HG02938 (cell line): ENCODE results near the gene LAMA3.

Source experiments
- ATAC-seq: cut with Tn5 transposase; IDR thresholded peaks from one replicate; pipeline ENCODE4 v1.9.1; 2021; ENCODE audit warnings: mild to moderate bottlenecking, moderate library complexity; ENCODE audit not compliant: unreplicated experiment

LAMA3 gene

DNA sequence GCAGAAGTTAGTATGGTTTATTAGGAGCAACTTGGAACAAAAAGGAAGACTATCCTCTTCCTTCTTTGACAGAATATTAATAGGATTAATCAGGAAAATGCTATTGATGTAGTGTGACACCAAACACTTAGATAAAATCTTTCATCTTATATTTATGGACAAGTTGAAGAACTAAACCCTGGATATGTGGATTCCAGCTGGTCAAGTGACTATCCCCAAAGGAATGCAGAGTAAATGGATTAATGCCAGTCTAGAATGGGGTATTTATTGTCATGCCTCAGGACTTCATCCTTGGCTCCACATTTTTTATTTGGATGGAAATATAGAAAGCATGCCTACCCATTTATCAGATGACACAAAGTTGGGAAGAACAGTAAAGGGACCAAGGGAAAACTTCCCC, 201.3 kb downstream of the LAMA3 start:
- no peak for ATAC-seq

DNA sequence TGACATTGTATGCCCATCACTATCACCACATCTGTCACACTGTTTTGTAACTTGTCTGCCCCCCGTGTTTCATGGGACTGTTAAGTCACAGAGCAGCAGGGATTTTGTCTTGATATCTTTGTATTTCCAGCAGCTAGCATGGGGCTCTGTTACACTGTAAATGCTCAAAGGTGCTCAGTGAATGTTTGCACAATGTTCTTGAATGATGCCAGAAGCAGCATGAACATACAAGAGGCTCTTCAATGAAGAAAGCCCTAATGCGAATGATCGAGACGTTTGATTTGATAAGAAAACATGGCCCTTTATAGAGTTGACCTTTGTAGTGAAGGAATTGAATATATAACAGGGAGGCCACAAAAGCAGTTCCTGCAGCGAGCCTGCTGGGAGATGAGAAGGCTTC, 204.4 kb downstream of the LAMA3 start:
- no peak for ATAC-seq

DNA sequence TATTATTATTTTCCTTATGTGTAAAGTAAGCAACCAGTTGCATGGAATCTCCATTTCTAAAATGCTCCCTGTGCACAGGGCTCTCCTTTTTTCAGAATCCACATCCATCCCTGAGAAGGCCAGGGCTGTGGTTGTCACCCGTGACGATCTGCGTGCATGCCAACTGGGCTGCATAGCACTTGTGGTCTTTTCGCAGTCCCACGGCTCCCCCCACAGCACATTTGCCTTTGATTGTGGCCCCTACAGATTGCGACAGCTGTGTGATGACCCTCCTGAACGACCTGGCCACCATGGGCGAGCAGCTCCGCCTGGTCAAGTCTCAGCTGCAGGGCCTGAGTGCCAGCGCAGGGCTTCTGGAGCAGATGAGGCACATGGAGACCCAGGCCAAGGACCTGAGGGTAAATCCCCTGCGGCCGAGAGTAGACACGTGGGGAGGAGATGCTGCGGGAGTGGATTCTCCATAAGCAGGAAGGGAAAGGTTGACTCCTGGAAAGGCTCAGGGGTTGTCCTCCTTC, 205.5 kb downstream of the LAMA3 start:
- ATAC-seq: no peak

DNA sequence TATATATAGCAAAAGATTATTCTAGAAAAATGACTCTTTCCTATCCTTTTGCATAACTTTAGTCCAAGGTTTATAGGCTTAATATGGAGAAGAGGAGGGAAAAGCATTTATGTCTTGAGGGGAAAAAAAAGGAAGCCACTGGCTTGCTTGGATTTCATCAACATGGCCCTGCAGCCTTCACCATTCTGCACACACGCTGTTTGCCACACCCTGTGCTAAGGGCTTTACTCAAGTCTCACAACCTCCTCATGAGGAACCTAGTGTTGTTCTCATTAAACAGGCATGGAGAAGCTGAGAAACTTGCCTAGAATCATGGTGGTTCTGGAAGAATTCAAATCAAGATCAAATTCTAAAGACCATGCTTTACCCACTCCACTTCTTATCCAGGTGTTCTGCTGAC, 208.0 kb downstream of the LAMA3 start:
- no peak for ATAC-seq

DNA sequence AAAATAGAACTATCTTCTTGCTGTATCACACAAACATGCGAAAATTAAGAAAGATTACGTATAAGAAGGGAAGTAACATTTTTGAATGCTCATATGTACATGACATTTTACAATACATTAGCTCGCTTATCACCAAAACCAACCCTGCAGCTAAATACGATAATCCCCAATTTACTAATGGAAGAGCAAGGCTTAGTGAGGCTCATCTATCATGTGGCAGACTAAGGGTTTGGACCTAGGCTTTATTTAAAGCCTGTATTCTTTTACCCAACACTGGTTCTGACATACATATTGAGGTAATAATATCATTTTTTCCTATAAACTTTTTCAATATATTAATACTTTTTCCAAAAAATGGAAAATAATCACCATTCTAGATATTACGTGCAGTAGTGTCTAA, 208.5 kb downstream of the LAMA3 start:
- no peak for ATAC-seq

DNA sequence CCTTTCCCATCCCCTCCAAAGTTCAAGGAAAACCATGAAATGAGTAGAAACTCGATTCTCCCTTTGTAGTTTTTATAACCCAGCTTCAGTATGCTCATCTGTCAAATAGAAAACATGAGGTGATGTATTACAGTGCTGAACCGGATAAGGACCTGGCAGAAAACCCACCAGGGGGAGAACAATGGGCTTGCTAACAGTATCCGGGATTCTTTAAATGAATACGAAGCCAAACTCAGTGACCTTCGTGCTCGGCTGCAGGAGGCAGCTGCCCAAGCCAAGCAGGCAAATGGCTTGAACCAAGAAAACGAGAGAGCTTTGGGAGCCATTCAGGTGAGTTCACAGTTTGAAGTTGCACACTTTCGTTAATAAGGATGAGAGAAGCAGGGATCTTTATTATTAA, 211.7 kb downstream of the LAMA3 start:
- no peak for ATAC-seq

DNA sequence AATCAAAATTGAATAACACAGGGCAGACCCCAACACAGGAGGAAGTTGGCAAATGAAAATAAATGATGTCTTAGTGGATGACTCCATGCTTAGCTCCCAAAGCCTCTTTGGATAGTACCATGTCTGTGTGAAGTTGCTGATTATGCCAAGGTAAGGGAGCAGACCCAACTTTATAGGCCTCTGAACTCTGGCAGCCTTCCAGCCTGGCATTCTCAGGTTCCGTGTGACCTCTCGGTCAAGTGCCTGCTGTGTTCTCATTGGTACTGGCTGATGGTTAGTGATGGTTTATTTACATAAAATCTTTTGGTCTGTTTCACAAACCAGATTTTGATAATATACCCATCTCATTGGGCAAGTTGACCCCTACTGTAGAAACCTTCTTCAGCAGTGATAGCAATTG, 213.1 kb downstream of the LAMA3 start:
- no peak for ATAC-seq

DNA sequence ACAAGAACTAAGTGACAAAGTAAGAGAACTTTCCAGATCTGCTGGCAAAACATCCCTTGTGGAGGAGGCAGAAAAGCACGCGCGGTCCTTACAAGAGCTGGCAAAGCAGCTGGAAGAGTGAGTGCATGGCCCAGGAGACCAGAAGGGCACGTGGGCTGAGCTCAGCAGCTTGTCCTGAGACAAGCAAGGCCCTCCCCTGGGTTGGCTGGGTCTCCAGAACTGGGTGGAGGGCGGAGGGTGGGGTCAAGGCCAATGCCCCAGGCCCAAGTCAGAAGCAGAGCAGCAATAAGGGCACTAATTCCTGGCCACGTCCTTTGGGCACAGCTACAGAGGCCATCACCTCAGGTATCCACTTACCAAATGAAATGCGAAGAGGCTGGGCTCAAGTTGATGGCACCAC, 214.7 kb downstream of the LAMA3 start:
- ATAC-seq: no peak

DNA sequence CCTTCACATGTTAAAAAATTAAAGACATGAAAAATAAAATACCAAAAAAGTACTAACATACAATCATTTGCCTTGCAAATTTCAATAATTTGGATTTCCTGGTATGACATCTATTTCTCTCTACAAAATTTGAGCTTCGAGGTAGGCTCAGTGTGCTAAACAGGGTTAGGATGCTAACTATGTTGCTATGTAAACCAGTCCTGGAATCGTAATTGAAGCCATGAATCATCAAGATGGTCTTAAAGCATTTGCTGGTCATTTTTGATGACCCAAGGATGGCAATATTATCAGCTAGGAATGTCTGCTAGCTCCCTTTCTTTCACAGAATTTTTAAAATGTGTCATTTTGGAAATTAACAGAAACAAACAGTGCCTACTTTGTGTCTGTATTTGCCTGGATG, 217.4 kb downstream of the LAMA3 start:
- no peak for ATAC-seq

DNA sequence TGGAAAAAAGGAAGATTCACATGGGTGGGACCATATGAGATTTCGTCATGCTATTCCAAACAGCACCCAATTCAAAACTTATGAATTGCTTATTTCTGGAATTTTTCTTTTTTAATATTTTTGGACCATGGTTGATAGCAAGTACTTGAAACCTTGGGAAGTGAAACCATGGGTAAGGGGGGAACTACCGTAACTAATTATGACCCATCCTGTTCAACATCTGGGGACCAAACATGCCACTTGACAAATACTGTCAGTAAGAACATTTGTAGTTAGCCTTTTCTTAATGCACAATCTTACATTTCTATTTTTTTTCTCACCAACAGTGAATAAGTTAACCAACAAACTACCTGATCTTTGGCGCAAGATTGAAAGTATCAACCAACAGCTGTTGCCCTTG, 219.6 kb downstream of the LAMA3 start:
- no peak for ATAC-seq

DNA sequence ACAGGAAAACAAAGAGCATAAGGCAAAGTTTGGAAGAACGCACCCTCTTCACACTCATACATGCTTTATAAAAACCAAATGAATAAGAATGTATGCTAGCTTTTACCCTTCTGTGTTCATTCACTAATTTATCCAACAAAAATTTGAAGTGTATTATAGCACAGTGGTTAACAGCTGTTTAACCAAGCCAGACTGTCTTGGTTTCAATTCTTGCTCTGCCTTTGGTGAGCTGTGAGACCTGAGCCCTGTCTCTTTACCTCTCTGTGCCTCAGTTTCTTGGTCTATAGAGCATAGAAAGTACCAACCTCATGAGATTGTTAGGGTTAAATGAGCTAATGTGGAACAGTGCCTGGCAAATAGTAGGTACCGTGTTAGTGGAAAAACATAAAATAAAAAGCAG, 220.8 kb downstream of the LAMA3 start:
- ATAC-seq: no peak

DNA sequence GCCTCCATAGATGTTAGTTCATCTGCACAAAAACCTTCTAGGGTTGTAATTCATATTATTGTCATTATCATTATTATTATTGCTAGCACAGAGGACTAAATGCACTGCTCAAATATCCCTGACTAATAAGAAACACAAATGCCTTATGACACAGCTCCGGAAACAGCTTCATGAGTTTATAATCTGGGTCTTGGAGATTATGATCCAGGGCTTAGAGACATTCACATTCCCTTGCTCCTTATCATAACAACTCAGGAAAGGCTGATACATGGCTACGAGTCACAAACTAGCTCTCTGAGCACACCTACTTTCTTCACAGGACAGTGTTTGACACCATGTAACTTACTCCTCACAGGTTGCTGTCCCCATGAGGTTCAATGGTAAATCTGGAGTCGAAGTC, 223.1 kb downstream of the LAMA3 start:
- ATAC-seq: no peak

DNA sequence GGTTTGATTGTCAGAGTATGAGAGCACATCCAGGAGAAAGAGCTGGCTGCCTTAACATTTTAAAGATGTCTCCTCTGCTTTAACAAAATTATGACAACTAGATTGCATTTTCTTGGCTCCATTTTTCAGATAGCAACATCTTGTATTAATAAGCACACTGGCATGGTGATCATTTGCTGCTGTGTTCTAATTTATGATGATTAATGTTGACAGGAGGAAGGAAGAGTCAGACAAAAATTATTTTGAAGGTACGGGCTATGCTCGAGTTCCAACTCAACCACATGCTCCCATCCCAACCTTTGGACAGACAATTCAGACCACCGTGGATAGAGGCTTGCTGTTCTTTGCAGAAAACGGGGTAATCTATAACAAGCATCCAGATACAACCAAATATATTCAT, 227.1 kb downstream of the LAMA3 start:
- no peak for ATAC-seq

DNA sequence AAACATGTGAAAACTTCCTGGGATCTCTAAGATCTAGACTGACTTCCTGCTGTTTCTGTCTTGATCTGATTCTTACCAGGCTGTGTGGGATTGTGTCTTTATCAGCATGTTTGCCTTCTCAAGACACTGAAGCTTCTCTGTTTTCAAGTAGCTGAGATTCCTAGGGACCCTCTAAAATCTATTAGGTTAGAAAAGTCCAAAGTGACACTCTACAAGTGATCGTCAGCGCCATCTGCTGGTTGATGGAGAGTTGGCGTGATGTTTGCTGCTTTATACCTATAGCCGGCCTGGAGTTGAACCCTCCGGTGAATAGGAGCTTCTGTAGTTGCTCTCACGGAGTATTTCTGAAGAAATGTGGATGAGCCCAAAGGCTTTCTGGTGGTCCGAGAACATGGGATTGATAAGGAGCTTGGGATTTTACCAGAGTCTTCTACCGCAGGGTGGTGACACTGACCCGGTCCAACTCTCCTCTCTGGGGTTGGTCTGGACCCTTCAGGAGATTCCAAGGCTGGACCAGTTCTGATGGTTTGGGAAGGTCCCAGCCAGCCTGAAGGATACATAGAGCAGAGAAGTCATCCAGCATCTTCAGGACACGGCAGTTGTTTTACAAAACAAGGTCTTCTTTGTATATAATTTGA, 229.3 kb downstream of the LAMA3 start:
- ATAC-seq: peak; percentile 47

DNA sequence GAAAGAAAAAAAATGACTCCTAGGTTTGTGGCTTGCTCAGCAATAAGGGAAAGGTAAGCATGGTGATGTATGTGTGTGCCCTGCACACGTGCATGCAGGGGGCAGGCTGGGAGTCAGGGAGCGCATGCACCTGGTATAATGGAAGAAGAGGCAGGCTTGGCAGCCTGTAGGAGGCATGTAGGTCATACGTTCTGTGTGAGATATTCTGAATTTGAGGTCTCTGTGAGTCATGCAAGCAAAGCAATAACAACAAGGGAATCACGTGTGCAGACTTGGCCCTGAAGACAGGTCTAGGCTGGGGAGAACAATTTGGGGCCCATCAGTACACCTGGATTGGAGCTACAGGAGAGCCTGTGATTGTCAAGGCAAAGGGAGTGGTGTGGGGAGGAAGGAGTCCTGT, 230.8 kb downstream of the LAMA3 start:
- no peak for ATAC-seq

DNA sequence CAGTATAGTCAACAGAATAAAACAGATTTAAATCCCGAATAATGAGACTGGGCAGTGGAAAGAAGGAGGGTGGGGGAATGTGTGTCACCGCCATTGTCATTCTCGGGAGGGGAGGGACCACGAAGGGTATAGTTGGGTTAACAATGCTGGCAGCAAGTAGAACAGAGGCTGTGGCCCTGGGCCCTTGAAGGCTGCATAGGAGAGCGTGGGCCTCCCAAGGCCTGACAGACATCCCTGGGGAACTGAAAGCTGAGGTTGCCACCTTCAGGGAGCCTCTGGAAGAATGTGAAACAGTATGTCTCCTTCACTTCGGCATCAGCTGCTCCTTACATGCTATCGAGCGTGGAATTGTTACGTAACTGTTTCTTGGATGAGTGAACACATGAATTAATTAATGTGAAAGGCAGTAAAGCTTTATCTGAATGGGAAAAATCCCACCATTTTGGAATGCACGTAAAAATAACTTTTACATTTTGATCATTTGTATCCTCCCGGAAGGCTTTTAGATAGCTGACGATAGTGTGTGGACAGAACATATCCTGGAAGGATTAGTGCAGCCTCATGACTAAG, 232.5 kb downstream of the LAMA3 start:
- no peak for ATAC-seq

DNA sequence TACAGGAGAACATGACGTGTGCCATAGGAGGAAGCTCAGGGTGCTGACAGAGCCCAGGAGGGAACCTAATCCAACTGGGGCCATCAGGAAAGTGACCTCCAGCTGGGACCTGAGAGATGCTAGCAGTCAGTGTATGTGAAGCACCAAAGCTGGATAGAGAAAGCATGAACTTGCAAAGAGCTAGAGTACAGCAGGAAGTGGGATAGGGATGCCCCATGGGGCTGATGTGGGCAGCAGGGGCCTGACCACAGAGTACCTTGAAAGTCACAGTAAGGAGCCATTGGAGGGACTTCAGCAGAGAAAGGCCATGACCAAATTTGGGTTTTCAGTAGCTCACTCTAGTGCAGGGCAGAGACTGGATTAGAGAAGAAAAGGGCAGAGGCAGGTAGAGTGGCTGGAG, 233.7 kb downstream of the LAMA3 start:
- ATAC-seq: no peak

DNA sequence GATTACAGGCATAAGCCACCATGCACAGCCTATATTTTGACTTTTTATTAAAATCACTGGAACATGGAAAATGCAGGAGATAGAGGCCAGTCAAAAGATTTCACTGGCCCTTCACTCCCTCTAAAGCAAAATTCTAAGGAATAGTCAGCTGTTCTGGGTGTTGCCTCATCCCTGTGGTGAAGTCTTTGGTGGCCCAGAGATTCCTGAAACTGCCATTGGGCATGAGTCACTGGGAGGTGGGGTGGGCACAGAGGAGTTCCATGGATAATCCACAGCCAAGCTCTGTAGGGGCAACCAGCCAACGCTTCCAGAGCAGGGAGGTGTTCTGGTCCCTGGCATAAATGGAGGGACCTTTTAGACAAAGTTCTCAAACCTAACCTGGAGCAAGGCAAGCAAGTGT, 235.6 kb downstream of the LAMA3 start:
- no peak for ATAC-seq

DNA sequence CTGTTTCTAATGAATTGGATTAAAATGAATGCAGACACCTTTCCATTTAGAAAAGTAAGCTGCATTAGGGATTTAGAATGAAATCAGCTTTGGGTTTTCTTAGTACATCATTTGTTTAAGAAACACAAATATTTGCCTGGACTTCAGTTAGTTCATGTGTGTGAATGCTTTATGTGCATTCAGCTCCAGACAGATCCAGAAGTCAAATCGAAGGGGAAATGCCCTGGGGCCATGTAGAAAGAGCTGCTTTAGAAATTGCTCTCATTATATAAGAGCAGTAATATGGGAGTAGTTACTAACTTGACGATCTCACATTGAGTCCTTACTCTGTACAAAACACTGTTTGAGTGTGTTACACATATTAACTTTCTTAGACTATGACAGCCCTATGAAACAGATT, 237.3 kb downstream of the LAMA3 start:
- ATAC-seq: no peak

DNA sequence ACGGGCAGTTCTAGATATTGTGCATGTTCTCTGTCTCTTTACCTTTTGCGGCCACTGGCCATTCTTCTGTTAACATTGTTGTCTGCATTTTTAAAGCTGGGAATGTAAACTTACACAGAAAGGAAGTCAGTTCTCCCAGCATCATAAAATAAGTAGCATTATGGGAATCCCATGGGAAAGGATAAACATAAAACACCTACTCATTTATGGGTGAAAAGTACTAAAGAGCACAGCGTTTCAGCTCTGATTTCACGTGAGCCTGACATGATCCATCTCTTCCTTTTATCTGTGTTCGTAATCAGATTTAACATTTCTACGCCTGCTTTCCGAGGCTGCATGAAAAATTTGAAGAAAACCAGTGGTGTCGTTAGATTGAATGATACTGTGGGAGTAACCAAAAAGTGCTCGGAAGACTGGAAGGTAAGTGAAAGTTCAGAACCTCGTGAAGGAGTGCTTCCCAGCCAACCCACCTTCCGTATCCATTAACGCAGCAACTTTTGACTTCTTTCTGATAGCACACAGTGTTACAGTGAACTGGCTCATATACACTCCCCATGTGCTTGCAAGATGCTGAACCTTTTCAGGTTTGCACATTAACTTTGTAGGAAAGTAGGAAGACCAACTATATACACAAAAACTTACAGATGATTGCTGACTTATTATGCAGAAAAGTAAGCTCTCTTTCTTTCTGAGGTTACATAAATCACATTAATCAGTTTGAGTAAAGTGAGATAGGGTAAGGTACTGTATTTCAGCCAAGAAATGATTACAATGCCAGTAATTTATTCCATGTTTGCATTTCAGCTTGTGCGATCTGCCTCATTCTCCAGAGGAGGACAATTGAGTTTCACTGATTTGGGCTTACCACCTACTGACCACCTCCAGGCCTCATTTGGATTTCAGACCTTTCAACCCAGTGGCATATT, 238.8 kb downstream of the LAMA3 start:
- ATAC-seq: no peak

DNA sequence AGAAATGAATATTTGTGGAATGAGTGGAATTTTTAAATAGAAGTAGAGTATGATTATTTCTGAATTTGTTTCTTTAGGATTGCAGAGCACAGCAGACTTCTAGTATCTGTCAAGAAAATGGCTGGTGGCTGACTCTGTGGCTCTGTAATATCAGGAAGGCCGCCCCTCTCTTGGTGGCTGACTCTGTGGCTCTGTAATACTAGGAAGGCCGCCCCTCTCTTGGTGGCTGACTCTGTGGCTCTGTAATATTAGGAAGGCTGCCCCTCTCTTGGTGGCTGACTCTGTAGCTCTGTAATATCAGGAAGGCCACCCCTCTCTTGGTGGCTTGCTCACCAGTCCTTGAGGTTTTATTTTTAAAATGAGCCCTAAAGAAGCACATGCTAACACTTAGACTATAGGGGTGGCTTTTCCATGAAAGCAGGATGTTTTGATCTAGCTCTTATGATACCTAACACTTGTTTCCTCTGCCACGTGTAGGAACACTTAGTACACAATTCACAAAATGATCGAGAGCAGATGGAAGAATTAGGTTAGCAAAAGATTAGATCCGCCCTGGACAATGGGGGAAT, 240.2 kb downstream of the LAMA3 start:
- no peak for ATAC-seq

DNA sequence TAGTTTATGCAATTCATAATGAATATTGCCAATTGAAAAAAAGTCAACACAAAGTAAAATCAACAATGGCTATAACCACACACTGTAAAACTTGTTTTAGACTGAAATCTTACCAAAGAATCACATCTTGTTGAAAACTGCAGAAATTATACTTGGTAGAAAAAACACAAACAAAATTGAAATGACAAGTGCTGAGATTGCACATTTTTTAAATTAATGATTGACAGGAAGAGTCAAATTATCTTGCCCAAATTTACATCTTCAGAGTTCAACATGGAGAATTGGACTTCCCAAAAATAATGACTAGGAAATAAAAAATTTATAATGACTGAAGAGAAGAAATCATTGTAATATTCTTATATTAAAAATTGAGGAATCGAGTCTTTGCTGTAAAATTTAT, 240.7 kb downstream of the LAMA3 start:
- no peak for ATAC-seq
